T-helper 22 cell (primary cell): Measurements from ENCODE around the gene ZBED3.
"Not testable (repeated sequence)": the region's sequence is repeated elsewhere in the genome, so short reads cannot be mapped to it uniquely, and the experiment has no call there.

Experiments used
- DNase-seq: peaks from one replicate; pipeline ENCODE4 v3.0.0-alpha.2; 2020; ENCODE audit warnings: low read depth

Gene ZBED3, protein sequence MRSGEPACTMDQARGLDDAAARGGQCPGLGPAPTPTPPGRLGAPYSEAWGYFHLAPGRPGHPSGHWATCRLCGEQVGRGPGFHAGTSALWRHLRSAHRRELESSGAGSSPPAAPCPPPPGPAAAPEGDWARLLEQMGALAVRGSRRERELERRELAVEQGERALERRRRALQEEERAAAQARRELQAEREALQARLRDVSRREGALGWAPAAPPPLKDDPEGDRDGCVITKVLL

DNA sequence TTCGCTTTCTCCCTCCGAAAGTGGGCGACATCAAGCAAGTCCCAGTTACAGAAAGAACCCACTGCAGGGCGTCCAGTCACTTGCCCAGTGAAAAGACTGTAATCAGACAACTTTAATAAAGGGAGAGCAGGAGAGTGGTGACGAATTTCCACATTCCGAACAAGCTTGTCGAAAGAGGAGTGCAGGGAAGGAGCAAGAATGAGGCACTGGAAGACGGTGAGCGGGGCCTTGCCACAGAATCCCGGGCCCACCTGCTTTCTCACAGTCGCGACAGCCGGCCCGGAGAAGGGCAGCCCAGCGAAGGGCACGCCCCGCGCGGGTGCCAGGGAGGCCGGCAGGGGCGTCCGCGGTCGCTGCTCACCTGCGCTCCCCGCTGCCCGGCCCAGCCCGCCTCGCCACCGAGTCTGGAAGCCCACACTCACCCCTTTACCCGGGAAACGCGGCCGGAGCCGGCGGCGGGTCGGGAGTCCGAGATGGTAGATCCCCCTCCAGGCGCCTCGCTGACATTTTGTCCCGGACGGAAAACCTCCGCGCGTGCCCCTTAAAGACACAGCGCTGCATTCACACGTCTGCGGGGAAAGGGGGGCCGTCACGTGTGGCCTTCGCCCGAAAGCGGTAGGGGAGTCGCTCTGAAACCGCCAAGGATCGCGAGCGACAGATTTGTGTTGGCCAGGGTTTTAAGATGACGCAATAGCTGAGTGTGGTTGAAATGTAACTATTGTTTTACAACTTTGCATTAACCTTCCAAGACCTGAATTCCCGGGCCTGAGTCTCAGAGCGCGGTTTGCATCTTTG is at the start of gene ZBED3:
TSS of gene ZBED3 (minus strand) at position 597 of the 795 bp plus-strand sequence. CDS start 9,407 bp downstream, outside the sequence.
- DNase-seq, result peak; percentile 37

- DNase-seq, result no peak
Observed at GRCh38 chr5:77133061-77133758, 46.1 kb upstream of the ZBED3 start.

DNA sequence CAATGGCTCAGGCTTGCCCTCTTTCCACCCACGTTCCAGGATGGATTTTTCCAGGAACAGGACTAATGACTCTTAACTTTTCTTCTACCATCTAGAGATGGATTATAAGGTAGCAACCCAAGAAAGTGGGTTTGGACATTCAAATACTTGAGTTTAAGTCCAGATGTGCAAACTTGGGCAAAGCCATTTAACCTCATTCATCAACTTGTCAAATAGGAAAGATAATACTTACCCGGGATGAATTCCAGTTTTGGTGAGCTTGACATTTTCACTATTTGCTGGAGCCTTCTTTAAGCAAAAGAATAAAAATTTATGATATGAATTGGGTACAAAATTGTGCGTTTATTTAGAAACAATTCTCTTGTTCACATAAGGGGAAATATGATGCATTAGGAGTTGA is 44.3 kb upstream of the ZBED3 start:
- DNase-seq, result no peak

GRCh38 chr5:77129391-77129990 is 42.4 kb upstream of the ZBED3 start:
- DNase-seq, result no peak

GRCh38 chr5:77128411-77129061 is 41.5 kb upstream of the ZBED3 start:
- no peak for DNase-seq

DNA sequence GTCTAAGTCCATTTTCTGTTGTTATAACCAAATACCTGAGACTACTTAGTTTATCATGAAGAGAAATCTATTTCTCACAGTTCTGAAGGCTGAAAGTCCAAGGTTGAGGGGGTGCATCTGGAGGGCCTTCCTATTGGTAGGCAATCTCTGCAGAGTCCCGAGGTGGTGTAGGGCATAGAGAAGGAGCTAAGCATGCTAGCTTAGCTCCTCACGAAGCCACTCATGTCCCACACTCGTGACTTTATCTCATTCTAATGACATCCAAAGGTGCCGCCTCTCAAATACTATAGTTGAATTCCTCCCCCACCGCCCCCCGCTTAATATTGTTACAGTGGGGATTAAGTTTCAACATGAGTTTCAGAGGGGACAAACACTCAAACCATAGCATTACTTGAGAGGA is 36.0 kb upstream of the ZBED3 start:
- DNase-seq, result no peak

DNA sequence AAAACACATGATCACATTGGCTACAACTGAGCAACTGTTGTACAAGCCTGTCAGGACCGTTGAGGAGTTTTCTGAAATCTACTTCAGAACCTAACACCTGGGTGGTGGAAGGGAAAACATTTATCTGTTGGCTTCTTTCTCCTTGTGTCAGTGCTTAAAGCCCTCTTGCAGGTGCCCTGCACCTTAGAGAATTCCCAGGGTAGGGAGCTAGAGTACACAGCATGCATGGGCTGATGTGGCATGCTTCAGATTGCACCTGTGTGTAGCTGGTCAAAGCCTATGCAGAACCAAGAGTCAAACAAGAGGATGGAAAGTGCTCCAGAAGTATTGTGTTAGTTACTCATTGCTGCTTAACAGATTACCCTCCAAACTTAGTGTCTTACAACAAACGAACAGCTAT is 33.6 kb upstream of the ZBED3 start:
- no peak for DNase-seq

- DNase-seq, result no peak
Observed at GRCh38 chr5:77120086-77120485, 33.0 kb upstream of the ZBED3 start.

DNA sequence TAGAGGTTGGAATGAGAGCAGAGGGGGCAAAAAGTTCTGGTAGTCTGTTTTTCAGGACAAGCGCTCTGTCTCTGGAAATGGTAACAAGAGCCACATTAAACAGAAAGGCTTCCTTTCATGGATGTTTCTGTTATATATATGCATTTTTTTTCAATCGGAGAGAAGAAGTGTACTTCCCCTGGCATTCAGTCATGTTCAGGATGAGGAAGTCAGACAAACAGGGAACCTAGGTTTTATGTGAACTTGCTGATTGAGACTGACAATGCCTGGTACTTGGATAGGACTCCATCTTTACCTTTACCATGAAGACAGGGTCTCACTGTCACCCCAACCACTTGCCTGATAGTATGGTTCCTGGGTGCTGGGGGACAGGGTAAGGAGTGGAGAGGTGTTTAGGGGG is 30.1 kb upstream of the ZBED3 start:
- no peak for DNase-seq

DNA sequence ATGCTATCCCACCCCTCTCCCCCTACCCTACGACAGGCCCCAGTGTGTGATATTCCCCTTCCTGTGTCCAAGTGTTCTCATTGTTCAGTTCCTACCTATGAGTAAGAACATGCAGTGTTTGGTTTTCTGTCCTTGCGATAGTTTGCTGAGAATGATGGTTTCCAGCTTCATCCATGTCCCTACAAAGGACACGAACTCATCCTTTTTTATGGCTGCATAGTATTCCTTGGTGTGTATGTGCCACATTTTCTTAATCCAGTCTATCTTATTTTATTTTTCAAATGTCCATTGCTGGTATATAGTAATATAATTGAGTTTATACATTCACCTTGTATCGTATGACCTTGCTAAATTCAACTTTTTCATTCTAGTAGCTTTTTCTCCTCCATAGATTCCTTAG is 19.9 kb upstream of the ZBED3 start:
- DNase-seq, result not testable (repeated sequence)

DNA sequence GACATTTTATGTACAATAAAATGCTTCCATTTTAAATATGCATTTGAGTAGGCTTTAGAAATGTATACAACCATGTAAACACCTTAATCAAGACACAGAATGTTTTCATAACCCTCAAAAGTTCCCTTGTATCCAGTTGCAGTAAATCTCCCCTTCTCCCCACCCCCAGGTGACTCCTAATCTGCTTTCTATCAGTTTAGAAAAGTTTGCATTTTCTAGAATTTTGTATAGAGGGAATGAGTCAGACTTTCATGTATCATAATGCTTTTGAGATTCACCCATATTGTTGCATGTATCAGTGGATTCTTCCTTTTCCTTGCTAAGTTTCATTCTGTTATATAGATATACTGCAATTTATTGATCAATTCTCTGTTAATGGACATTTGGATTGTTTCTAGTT is 17.7 kb upstream of the ZBED3 start:
- no peak for DNase-seq

DNA sequence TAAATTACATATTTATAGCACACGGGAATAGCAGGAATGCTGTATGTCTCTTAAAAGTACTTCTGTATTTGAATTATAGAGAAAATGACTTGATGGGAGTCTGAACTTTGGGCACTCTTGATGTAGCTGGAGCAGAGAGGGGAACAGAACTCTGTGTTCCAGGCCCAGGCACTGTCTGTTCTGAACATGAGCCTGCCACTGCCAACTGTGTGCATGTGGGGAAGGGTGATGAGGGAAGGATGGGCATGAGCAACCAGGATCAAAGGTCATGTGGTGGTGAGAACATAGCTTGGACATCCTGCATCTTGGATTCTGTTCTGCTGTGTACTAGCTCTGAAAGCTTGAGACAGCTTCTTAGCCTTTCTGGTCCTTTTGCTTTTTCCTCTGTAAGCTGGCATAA is 16.4 kb upstream of the ZBED3 start:
- DNase-seq, result no peak

DNA sequence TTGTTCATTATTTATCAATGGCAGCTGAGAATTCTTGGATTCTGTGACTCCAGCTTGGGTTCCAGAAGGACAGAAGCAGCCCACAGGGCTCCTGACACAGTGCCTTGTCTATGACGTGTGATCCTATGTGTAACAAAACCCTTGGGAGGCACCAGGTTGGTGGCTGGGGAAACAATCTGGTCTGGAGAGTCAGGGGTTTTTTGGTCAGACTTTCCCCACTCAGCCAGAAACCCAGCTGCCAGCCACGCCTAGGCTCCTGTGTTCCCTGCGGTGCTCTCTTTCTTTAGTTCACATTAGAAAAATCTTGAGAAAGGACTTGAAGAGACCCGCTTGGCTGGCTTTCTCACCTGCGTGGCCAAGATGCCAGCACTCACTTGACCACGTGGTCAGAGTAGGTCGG is 15.5 kb upstream of the ZBED3 start:
- no peak for DNase-seq

- no peak for DNase-seq
Observed at GRCh38 chr5:77101298-77101697, 14.2 kb upstream of the ZBED3 start.

- no peak for DNase-seq
Observed at GRCh38 chr5:77095189-77095588, 8.1 kb upstream of the ZBED3 start.

DNA sequence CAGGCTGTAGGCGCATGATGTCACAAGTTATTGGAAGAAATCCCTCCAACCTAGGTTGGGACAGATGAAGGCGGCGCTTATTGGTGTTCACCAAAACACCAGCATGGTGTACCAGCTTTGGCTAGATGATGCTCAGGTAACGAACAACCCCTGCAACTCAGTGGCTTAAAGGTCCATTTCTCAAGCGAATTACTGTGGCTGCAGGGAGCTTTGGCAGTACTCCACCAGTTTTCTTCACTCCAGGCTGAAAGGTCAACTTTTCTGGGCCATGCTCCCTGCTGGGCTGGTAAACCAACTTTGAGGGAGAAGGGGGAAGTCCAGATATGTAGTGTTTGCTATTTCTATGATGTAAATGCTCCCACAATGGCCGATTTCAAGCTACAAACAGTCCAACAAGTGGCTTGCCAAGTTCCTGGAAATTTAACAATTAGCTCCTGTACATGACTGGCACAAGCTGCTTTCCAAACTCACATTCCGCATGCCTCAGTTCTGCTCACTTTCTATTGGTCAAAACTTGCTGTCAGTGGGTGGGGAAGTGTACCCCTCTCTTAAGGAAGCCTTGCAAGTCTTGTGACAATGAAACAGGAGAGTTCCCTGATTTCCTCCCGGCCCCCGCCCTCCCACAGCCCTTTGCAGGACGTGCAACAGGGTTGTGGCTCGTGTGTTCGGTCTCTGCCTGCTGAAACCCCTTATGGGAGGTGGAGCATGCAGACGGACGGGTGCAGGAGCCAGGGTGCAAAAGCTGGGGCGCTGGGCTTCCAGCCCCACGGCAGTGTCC is 588 bp upstream of the ZBED3 start:
- DNase-seq, result no peak

DNA sequence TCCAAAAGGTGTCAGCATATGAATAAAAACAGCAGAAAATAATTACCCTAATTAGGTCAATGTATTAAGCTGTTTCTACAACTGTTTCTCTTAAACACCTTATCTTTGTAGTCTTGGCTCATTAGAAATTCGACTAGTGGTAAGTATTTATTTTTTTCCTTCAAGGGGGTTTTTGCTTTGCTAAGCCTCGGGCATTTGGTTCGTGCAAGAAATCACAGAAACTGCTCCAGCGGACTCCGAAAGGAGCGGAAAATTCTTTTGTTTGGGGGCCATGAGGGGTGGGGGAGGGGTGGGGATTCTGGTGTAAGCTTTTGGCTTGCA is 757 bp downstream of the ZBED3 start:
- DNase-seq, result no peak

GRCh38 chr5:77083088-77083487 is 4.0 kb downstream of the ZBED3 start:
- DNase-seq, result no peak

DNA sequence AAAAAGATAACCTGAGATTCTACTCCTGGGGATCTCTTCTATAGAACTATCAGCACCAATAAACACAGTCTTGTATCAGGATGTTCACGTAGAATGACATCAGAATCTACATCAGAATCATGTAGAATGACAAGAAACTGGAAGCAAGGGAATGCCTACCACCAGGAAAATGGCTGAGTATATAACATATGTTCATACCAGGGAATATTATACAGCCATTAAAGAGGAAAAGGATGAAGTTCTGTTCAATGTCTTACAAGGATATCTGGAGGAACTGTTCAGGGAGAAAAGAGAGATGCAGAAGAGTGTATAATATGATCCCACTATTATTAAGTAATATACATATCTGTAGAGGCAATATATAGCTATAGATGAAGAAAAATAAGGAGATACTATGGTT is 4.8 kb downstream of the ZBED3 start:
- no peak for DNase-seq

- no peak for DNase-seq
Observed at GRCh38 chr5:77080905-77081304, 6.2 kb downstream of the ZBED3 start.

GRCh38 chr5:77080479-77080878 is 6.6 kb downstream of the ZBED3 start:
- DNase-seq, result not testable (repeated sequence)

DNA sequence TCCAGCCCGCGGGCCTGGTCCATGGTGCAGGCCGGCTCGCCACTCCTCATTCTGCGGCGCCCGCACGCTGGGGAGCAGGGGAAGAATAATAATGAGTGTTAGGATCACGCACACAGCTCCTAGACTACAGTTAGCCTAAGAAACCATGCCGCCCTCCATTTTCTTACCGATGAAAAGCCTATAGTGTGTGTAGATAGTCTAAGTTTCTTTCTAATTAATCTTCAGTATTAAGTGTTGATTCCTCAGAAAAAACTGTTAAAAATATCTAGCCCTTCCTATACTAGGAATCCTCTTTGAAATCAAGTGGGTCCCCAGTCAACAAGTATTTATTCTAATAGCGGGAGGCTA is 9.3 kb downstream of the ZBED3 start:
- no peak for DNase-seq
